WTC11 (cell line): ENCODE data around the gene ESRRG. TPM values are rescaled to one million over a fixed set of nuclear protein-coding genes. Genes with fewer than 3 reads are reported as not detected.

Experiments
- ATAC-seq: fragments of 200-7000 bp; cut with Tn5 transposase; 2 replicates; pipeline ENCODE4 v1.10.0; 2021; ENCODE audit warnings: mild to moderate bottlenecking, moderate library complexity
- CTCF ChIA-PET: fragments of 300-600 bp; sonication (Branson Sonifier 250); formaldehyde crosslinking; loops from one replicate; lab custom pipeline; 2021; ENCODE audit warnings: antibody characterized with exemption; lab: Charles Lee
- POLR2A ChIA-PET: fragments of 350-600 bp; sonication (Branson Sonifier 250); formaldehyde crosslinking; loops from one replicate; lab custom pipeline; 2021; ENCODE audit warnings: antibody characterized with exemption; lab: Charles Lee
- DNase-seq: peaks from one replicate; pipeline ENCODE4 v3.0.0; 2021; ENCODE audit warnings: low spot score
- H3K27ac Mint-ChIP-seq: 2 replicates; pipeline ENCODE4 v1.8.0; 2021; ENCODE audit warnings: mixed read lengths
- H3K27me3 Mint-ChIP-seq: 2 replicates; pipeline ENCODE4 v1.8.0; 2021; ENCODE audit warnings: low read depth, mild to moderate bottlenecking, moderate library complexity, mixed read lengths
- H3K36me3 Mint-ChIP-seq: 2 replicates; pipeline ENCODE4 v1.8.0; 2021; ENCODE audit warnings: mixed read lengths
- H3K4me1 Mint-ChIP-seq: 2 replicates; pipeline ENCODE4 v1.8.0; 2022; ENCODE audit warnings: mixed read lengths
- H3K4me3 Mint-ChIP-seq: 2 replicates; pipeline ENCODE4 v1.8.0; 2021; ENCODE audit warnings: mild to moderate bottlenecking, moderate library complexity, mixed read lengths
- H3K9me3 Mint-ChIP-seq: 2 replicates; pipeline ENCODE4 v1.8.0; 2021; ENCODE audit warnings: mixed read lengths
- ARID4B ChIP-seq: sonication (generic); formaldehyde crosslinking; IDR thresholded peaks from 2 replicates; pipeline ENCODE4 v1.8.0; 2023; ENCODE audit warnings: missing genetic modification reagents, mild to moderate bottlenecking, borderline replicate concordance
- ATF2 ChIP-seq: sonication (generic); formaldehyde crosslinking; IDR thresholded peaks from 2 replicates; pipeline ENCODE4 v1.8.1; 2022; ENCODE audit warnings: low read depth, missing genetic modification reagents, borderline replicate concordance
- CREM ChIP-seq: sonication (generic); formaldehyde crosslinking; IDR thresholded peaks from 2 replicates; pipeline ENCODE4 v1.8.1; 2022; ENCODE audit warnings: mild to moderate bottlenecking, missing genetic modification reagents, moderate library complexity
- E2F5 ChIP-seq: sonication (generic); formaldehyde crosslinking; IDR thresholded peaks from 2 replicates; pipeline ENCODE4 v1.8.1; 2022; ENCODE audit warnings: mild to moderate bottlenecking, moderate library complexity, missing genetic modification reagents
- EMX1 ChIP-seq: fragments of 250-450 bp; sonication (Bioruptor Pico); IDR thresholded peaks from 2 replicates; pipeline ENCODE4 v1.8.0; 2021; ENCODE audit warnings: mild to moderate bottlenecking
- ERG ChIP-seq: fragments of 250-450 bp; sonication (Bioruptor Pico); IDR thresholded peaks from 2 replicates; pipeline ENCODE4 v1.8.0; 2021; ENCODE audit warnings: mild to moderate bottlenecking
- ESRRA ChIP-seq: sonication (generic); formaldehyde crosslinking; IDR thresholded peaks from 2 replicates; pipeline ENCODE4 v1.8.1; 2022; ENCODE audit warnings: mild to moderate bottlenecking, missing genetic modification reagents, borderline replicate concordance
- JAZF1 ChIP-seq: fragments of 250-450 bp; sonication (Bioruptor Pico); IDR thresholded peaks from 2 replicates; pipeline ENCODE4 v1.9.0; 2021; ENCODE audit warnings: moderate library complexity, mild to moderate bottlenecking, inconsistent platforms
- MXD4 ChIP-seq: fragments of 250-450 bp; sonication (Bioruptor Pico); IDR thresholded peaks from 2 replicates; pipeline ENCODE4 v1.8.0; 2021; ENCODE audit warnings: mild to moderate bottlenecking, moderate library complexity, borderline replicate concordance
- MYBL2 ChIP-seq: sonication (generic); formaldehyde crosslinking; IDR thresholded peaks from 2 replicates; pipeline ENCODE4 v1.8.1; 2023; ENCODE audit warnings: mild to moderate bottlenecking, moderate library complexity, missing genetic modification reagents
- NFYB ChIP-seq: sonication (generic); formaldehyde crosslinking; conservative IDR thresholded peaks from 2 replicates; pipeline ENCODE4 v1.8.0; 2022; ENCODE audit warnings: low read depth, missing genetic modification reagents
- OVOL2 ChIP-seq: fragments of 250-450 bp; sonication (Bioruptor Pico); IDR thresholded peaks from 2 replicates; pipeline ENCODE4 v1.9.0; 2021; ENCODE audit warnings: mild to moderate bottlenecking, borderline replicate concordance
- PRRX2 ChIP-seq: fragments of 250-450 bp; sonication (Bioruptor Pico); IDR thresholded peaks from 2 replicates; pipeline ENCODE4 v1.8.0; 2021; ENCODE audit warnings: mild to moderate bottlenecking
- SMAD4 ChIP-seq: sonication (generic); formaldehyde crosslinking; IDR thresholded peaks from 2 replicates; pipeline ENCODE4 v1.8.0; 2022; ENCODE audit warnings: mild to moderate bottlenecking, missing genetic modification reagents
- ZNF232 ChIP-seq: sonication (generic); formaldehyde crosslinking; IDR thresholded peaks from 2 replicates; pipeline ENCODE4 v1.8.0; 2022; ENCODE audit warnings: mild to moderate bottlenecking, missing genetic modification reagents
- ZNF671 ChIP-seq: fragments of 250-450 bp; sonication (Bioruptor Pico); IDR thresholded peaks from 2 replicates; pipeline ENCODE4 v1.8.0; 2021; ENCODE audit warnings: mild to moderate bottlenecking
- total RNA-seq: library from RNA; stranded (reverse); gene quantifications from 3 replicates; pipeline ENCODE4 v1.2.3, GENCODE V29; 2021
- TF ChIP-seq, protein P1 (sequence below): sonication (generic); formaldehyde crosslinking; IDR thresholded peaks from 2 replicates; pipeline ENCODE4 v1.8.1; 2023; ENCODE audit warnings: mild to moderate bottlenecking, missing genetic modification reagents, moderate library complexity
- TF ChIP-seq, protein P2 (sequence below): sonication (generic); formaldehyde crosslinking; IDR thresholded peaks from 2 replicates; pipeline ENCODE4 v1.8.0; 2023; ENCODE audit warnings: missing genetic modification reagents
- TF ChIP-seq, protein P3 (sequence below): sonication (generic); formaldehyde crosslinking; IDR thresholded peaks from 2 replicates; pipeline ENCODE4 v1.8.0; 2022; ENCODE audit warnings: mild to moderate bottlenecking, missing genetic modification reagents
- TF ChIP-seq, protein P4 (sequence below): fragments of 250-450 bp; sonication (Bioruptor Pico); IDR thresholded peaks from 2 replicates; pipeline ENCODE4 v1.9.0; 2021; ENCODE audit warnings: mild to moderate bottlenecking

The ESRRG gene
- total RNA-seq, 1 experiment from 2014 or later, result 2.3 TPM

- TF ChIP-seq ARID4B (CRISPR knock-in tag) (no peak), NFYB (no peak), JAZF1 (CRISPR knock-in tag) (no peak), ZNF232 (CRISPR knock-in tag) (no peak)
Measured at GRCh38 chr1:216559359-216559758, 163.9 kb downstream of the ESRRG start (continued).

- peaks cover 8% of the 10 kb centered on the region for H3K4me1 Mint-ChIP-seq
Measured at GRCh38 chr1:216555653-216556052, 167.6 kb downstream of the ESRRG start.

More at GRCh38 chr1:216555653-216556052, 167.6 kb downstream of the ESRRG start:
- TF ChIP-seq ESRRA (CRISPR knock-in tag) (no peak), SMAD4 (CRISPR knock-in tag) (no peak), CREM (CRISPR knock-in tag) (no peak), E2F5 (no peak), ERG (CRISPR knock-in tag) (no peak), MYBL2 (no peak), OVOL2 (CRISPR knock-in tag) (no peak), MXD4 (CRISPR knock-in tag) (no peak), EMX1 (CRISPR knock-in tag) (no peak), ZNF671 (CRISPR knock-in tag) (no peak), ATF2 (CRISPR knock-in tag) (no peak), PRRX2 (CRISPR knock-in tag) (no peak)
- TF ChIP-seq, protein P1, sequence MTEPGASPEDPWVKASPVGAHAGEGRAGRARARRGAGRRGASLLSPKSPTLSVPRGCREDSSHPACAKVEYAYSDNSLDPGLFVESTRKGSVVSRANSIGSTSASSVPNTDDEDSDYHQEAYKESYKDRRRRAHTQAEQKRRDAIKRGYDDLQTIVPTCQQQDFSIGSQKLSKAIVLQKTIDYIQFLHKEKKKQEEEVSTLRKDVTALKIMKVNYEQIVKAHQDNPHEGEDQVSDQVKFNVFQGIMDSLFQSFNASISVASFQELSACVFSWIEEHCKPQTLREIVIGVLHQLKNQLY (CRISPR knock-in tag), result no peak
- TF ChIP-seq, protein P2, sequence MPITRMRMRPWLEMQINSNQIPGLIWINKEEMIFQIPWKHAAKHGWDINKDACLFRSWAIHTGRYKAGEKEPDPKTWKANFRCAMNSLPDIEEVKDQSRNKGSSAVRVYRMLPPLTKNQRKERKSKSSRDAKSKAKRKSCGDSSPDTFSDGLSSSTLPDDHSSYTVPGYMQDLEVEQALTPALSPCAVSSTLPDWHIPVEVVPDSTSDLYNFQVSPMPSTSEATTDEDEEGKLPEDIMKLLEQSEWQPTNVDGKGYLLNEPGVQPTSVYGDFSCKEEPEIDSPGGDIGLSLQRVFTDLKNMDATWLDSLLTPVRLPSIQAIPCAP (CRISPR knock-in tag), result no peak
- TF ChIP-seq, protein P3, sequence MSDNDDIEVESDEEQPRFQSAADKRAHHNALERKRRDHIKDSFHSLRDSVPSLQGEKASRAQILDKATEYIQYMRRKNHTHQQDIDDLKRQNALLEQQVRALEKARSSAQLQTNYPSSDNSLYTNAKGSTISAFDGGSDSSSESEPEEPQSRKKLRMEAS (CRISPR knock-in tag), result no peak
- TF ChIP-seq, protein P4, sequence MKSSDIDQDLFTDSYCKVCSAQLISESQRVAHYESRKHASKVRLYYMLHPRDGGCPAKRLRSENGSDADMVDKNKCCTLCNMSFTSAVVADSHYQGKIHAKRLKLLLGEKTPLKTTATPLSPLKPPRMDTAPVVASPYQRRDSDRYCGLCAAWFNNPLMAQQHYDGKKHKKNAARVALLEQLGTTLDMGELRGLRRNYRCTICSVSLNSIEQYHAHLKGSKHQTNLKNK (CRISPR knock-in tag), result no peak
- TF ChIP-seq, all 79 proteins: peak for 0
- ATAC-seq (no peak), DNase-seq (no peak)
- no peak overlapping the region for H3K27ac Mint-ChIP-seq
- no peaks in the 10 kb centered on the region for H3K36me3 Mint-ChIP-seq
- no peaks in the 10 kb centered on the region for H3K27me3 Mint-ChIP-seq
- POLR2A ChIA-PET, result no interaction called here
- no peaks in the 10 kb centered on the region for H3K9me3 Mint-ChIP-seq
- no peak overlapping the region for H3K4me3 Mint-ChIP-seq
- CTCF ChIA-PET, result no interaction called here
